NCI-H2171 treated with DMSO at 0.1 percent for 48 hours (cell line): ENCODE measurements around the gene UCN3.

Experiments used
- DNase-seq: peaks from one replicate; lab custom pipeline; 2025; lab: John Stamatoyannopoulos, UW

UCN3 gene

DNA sequence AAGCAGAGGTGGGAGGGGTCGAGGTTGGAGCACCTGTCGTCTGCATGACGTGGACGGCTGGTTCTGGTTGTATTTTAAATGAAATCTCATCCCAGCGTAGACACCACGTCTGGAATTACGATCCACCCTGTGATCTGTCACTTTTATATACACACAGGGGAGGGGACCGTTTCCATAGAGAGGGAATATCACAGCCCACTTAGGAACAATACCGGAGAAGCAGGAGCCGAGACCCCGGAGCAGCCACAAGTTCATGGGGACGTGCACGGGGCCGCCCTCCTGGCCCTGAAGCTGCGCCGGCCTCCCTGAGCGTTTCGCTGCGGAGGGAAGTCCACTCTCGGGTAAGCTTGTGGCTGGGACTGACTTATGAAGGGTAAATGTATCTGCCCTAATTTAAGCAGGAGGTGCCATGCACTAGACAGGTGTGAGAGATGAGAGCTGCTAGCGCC is at the start of gene UCN3:
UCN3 (plus strand) TSS at position 77 of the 449 bp plus-strand sequence. CDS start 8,755 bp downstream, outside the sequence.
- no peak for DNase-seq

GRCh38 chr10:5317547-5318107 is 47.1 kb upstream of the UCN3 start:
- DNase-seq, result no peak

DNA sequence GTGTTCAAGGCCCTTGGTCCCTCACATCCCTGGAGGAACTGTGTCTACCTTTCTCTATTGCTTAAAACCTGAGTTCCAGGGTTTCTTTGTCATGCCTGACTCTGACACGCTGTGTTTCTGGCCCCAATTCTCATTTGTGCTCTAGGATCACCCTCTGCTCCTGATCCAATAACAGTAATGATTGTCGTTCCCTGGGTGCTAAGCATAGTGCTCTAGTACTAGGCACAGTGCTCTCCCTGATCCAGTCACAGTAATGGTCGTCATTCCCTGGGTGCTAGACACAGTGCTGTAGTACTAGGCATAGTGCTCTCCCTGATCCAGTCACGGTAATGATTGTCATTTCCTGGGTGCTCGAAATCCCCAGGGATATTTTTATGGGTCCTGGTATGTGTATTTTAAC is 46.6 kb upstream of the UCN3 start:
- DNase-seq, result no peak

GRCh38 chr10:5319863-5320262 is 44.9 kb upstream of the UCN3 start:
- no peak for DNase-seq

DNA sequence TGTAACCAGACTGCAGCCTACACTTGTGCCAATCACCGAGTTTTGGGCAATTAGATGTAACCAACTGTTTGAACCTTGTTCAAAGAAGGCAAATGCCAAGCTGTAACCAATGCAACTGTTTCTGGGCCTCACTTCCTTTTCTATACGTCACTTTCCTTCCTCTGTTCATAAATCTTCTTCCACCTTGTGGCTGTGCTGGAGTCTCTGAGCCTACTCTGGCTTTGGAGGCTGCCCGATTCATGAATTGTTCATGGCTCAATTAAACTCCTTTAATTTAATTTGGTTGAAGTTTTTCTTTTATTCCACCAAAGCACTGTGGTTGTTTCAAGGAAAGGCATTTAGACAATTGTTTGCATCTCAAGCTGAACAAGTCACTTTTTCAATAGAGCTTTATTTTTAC is 43.5 kb upstream of the UCN3 start:
- DNase-seq, result no peak

GRCh38 chr10:5323446-5323845 is 41.3 kb upstream of the UCN3 start:
- no peak for DNase-seq

GRCh38 chr10:5325076-5325475 is 39.7 kb upstream of the UCN3 start:
- DNase-seq, result no peak

GRCh38 chr10:5334196-5334880 is 30.4 kb upstream of the UCN3 start:
- no peak for DNase-seq

DNA sequence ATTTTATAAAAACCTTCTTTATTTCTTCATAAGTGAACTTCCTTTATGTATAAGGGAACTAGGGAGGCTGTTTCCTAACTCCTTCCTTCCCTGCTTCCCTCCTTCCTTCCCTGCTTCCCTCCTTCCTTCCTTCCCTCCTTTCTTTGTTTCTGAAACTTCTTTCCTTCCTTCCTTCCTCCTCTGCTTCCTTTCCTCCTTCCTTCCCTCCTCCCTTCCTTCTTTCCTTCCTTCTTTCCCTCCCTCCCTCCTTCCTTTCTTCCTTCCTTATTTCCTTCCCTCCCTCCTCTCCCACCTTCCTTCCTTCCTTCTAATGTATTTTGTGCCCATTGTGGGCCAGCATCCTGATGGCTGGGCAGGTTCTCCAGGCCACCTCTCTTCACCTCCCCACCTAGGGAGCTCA is 26.8 kb upstream of the UCN3 start:
- DNase-seq, result no peak

DNA sequence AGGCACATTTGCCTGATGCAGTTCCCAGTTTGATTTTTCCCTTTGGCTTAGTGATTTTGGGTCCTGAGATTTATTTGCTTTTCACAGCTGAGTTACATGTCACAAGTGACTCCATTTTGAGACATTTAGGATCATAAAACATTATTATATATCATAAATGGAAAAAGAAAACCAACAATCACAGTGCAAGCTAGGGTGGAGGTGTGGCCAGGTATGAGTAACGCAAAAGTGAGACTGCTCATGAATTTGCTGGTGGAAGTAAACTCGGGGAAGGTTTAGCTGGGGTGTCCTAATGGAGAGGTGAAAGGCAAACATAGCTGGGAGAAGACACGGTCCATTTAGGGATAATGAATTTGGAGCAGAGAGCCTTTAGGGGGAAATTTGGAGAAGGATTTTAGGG is 21.7 kb upstream of the UCN3 start:
- no peak for DNase-seq

- DNase-seq, result no peak
These were observed 21.2 kb upstream of the UCN3 start for GRCh38 chr10:5343561-5343960.

DNA sequence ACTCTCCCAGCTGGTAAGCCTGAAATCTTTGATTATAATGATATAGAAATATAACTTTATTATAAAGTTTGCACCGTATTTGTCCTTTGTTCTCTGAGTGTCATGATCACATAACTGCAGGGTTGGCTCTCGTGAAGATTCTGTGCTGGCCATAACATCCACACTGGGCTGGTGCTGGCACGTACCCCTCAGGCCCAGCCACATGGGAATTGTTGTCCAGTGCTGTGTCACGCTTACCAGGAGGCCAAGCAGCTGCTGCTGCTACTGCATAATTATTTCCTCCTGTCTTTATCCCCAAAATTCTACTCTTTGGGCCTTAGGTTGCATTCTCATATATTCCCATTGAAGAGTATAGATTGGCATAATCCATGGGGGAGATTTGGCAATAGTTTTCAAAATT is 20.8 kb upstream of the UCN3 start:
- DNase-seq, result no peak

DNA sequence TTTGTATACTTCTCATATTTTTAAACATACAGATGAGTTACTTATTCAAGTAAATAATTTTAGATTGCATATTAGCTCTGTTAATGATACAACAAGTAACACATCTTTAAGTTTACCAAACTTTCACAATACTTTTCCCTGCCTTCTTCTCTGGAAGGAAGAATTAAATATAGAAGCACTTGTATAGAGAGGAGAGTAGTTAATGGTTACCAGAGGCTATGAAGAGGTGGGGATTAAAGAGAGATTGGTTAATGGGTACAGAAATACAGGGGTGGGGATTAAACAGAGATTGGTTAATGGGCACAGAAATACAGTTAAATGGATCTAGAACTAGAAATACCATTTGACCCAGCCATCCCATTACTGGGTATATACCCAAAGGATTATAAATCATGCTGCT is 20.0 kb upstream of the UCN3 start:
- no peak for DNase-seq

DNA sequence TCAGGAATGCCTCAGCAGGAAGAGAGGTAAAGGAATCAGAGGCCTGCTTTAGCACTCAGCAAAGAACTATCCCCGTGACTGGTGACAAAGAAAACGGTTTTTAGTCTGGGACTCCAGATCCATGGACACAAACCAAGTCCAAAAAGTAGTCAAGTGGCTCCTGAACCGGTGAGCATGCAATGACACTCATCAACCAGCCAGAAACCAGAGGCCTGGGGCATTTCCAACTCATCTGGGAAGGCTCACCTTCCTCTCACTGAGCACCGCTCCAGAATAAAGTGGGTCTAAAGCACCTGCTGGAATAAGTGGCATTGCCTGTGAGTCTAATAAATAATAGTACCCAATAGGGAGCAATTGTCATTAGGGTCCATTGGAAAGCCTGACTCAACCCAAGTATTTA is 17.9 kb upstream of the UCN3 start:
- no peak for DNase-seq

- no peak for DNase-seq
These were observed 15.4 kb upstream of the UCN3 start for GRCh38 chr10:5349362-5349761.

DNA sequence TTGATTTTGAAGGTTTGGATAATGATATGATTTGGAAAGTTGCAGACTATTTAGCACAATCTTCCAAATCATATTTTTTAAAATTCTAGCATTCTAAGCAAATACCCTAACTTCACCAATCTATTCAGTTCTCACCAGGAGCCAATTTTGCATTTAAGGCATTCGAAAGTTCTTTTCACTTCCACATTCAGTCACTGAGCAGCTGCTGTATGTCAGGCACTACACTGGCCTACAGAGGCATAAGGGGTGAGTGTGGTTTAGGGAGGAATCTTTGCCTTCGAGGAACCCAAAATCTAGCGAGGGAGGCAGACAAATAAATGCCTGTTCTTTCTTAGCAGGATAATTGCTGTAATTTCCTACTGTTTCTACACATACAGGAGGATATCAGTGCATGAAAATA is 10.7 kb upstream of the UCN3 start:
- no peak for DNase-seq

DNA sequence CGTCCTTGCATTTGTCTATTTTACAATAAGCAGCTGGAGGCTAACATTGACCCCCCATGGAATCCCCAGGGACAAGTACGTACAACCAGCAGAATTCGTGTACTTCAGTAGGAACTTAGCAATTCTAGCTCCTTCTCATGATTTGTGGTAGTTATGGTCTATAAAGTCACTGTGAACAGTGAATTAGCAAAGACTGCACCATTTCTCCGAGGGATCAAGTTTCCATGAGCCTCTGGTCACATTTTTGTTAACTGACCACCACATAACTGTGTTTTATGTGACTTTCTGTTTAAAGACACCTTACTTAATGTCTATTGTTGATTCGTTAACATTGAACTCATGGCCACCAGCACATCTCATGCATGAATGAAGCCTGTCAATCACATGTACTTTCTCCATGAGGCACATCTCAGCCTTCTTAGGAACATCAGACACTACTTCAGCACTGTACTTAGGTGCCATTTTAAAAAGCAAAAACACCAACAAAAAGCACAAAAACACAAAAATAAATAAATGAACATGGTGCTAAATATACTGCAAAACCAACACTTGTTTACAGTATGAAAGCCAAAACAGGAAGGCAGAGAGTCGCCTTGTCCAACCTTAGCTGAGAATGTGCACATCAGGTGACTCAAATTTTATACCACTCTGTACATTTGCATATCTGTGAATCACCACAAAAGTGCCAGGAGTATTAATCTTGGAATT is 9.0 kb upstream of the UCN3 start:
- no peak for DNase-seq

GRCh38 chr10:5356302-5356763 is 8.4 kb upstream of the UCN3 start:
- DNase-seq, result no peak

GRCh38 chr10:5360318-5360915 is 4.3 kb upstream of the UCN3 start:
- peak; percentile 18 for DNase-seq

GRCh38 chr10:5361966-5362365 is 2.8 kb upstream of the UCN3 start:
- DNase-seq, result no peak

DNA sequence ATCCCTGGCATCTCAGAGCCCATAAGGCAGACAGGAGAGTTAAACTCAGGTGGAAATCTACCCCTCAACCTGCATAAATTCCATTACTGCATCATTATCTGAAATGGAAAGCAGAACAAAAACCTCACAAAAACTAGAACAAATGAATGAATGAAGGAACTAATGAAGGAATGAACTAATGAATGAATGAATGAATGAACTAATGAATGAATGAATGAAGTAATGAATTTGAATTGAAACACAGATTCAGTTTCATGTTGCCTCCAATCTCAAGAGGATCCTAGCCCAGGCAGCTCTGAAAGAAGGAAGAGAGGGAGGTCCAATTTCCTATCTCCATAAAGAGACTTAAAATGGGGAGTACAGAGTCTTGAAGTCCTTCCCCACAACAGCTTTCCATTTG is 1.9 kb upstream of the UCN3 start:
- DNase-seq, result no peak

- no peak for DNase-seq
These were observed 392 bp upstream of the UCN3 start for GRCh38 chr10:5364374-5364773.

- DNase-seq, result no peak
These were observed 1.2 kb downstream of the UCN3 start for GRCh38 chr10:5365928-5366327.
